Hepatocyte (in vitro differentiated cells): ENCODE data around the gene ITK.

Experiments used
- EZH2 ChIP-seq: fragments of 200-600 bp; sonication (generic); IDR thresholded peaks from 2 replicates; pipeline ENCODE4 v1.6.1; 2016; ENCODE audit warnings: antibody characterized with exemption, mild to moderate bottlenecking, borderline replicate concordance
- TF ChIP-seq, protein P1 (sequence below): fragments of 200-600 bp; sonication (generic); IDR thresholded peaks from 2 replicates; pipeline ENCODE4 v1.5.1; 2016; ENCODE audit warnings: antibody characterized with exemption, mild to moderate bottlenecking; ENCODE audit not compliant: poor library complexity

DNA sequence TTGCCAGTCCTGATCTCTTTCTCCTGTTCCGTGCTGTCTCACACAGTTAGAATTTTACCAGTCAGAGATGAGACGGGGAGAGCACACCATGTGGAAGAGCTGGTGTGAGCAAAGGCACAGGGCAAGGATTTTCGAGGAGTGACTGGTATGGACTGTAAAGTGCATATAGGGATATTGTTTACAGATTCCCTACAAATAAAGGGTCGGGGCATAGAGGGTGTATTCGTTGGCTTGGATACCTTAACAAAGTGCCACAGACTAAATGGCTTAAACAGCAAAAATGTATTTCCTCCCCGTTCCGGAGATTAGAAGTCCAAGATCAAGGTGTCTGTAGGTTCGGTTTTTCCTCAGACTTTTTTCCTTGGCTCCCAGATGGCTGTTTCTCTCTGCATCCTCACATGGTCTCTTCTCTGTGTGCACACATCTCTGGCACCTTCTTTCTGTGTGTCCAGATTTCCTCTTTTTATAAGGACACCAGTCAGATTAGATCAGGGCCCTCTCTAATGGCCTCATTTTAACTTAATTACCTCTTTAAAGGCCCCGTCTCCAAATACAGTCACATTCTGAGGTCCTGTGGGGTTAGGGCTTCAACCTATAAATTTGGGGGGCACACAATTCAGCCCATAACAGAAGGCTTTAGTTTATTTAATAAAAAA lies 108.7 kb downstream of the ITK start:
- TF ChIP-seq, protein P1, sequence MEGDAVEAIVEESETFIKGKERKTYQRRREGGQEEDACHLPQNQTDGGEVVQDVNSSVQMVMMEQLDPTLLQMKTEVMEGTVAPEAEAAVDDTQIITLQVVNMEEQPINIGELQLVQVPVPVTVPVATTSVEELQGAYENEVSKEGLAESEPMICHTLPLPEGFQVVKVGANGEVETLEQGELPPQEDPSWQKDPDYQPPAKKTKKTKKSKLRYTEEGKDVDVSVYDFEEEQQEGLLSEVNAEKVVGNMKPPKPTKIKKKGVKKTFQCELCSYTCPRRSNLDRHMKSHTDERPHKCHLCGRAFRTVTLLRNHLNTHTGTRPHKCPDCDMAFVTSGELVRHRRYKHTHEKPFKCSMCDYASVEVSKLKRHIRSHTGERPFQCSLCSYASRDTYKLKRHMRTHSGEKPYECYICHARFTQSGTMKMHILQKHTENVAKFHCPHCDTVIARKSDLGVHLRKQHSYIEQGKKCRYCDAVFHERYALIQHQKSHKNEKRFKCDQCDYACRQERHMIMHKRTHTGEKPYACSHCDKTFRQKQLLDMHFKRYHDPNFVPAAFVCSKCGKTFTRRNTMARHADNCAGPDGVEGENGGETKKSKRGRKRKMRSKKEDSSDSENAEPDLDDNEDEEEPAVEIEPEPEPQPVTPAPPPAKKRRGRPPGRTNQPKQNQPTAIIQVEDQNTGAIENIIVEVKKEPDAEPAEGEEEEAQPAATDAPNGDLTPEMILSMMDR: no peak
- TF ChIP-seq EZH2: no peak
